NCI-H69 (cell line): ENCODE measurements around the gene FGR.

Source experiments
- DNase-seq: peaks from one replicate; lab custom pipeline; 2025; lab: John Stamatoyannopoulos, UW

The FGR gene

DNA sequence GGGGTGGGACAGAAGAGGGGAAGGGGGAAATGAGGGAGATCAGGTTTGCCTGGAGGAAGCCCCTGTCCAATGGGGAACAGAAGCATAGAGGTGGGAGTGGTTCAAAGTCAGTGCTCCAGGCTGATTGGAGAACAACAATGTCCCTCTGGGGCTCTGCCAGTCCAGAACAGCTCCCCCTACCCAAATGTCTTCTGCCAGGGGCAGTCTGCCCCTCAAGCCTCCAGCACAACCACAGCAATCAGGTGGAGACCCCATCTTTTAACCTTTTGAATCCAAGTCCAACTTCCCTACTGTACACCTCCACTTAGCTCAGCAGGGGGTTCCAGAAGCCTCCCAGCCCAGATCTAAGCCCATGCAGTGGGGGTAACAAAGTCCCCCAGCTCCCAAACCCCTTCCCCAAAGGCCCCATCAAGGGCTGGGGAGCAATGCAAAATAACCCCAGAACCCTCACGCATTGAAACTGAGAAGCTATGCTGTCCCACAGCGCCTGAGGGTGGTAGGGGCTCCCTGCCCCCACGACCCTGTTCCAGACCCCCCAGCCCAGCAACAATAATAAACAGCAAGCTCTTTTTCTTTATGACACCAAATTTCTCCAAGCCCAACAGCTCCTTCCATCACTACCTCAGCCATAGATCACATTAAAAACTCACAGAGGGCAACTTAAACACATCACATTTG lies 34.3 kb downstream of the FGR start:
- DNase-seq, result peak; percentile 54

DNA sequence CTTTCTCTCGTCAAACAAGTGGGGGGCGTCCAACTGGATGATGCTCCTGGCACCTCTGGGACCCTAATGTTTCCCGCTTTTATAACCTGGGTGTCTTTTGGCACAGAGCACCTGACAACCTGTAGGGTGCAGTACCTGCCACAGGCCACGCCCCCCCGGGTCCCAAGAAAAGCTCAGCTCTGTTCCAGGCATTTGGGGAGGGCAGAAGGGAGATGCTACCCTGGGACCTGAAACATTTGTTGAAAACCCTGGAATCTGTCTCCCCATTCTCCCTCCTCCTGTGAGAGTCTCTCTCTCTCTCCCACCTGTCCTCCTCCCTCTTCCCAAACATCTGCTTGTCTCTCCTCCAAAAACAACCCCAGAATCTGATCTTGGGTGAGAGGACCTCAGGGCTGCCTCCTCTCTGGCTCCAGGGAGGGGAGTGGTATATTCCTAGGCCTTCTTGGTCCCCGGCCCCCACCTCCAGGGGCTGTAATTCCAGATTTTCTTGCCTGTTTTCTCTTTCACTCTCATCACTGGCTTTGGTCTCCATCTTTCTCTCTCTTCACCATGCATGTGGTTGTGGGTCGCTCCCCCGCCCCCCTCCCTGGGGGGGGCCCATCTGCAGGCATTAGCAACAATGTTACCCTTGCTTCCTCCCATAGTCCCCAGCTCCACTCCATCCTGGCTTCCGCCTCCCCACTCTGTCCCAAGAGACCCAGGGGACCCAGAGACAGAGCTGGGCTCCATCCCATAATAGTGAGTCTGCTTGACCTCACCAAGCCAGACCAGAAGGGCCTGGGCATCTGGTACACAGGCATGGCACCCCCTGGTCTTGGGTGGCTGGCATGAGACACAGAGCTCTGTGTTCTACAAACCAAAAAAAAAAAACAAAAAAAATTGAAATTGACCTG lies 35.1 kb downstream of the FGR start:
- DNase-seq, result no peak

DNA sequence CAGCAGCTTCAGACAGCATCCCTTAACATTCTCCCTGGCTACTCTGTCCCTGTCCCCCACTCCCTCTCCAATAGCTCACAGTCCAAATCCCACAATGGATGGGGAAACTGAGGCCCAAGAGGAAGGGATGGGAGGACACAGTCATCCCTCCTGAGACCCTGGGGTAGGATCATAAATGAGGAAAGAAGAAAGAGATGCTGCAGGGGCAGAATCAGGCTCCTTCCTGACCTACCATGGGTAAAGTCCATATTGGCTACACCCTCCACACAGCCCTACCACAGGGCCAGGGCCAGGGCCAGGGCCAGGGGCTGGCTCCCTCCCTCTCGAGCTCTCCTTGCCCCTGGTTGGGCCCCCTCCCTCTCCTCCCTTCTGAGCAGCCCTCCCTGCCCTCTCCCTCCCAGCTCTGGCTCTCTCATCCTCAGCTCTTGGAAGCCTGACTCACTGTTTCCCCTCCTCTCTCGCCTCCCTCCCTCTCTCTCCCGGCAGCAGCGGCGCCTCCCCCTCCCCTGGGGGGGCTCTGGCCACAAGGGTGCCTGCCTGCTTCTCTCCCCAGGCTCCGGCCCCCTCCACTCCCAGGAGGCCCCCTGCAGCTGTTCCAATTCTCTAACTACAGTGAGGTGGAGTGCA lies 36.0 kb downstream of the FGR start:
- DNase-seq, result peak; percentile 66

DNA sequence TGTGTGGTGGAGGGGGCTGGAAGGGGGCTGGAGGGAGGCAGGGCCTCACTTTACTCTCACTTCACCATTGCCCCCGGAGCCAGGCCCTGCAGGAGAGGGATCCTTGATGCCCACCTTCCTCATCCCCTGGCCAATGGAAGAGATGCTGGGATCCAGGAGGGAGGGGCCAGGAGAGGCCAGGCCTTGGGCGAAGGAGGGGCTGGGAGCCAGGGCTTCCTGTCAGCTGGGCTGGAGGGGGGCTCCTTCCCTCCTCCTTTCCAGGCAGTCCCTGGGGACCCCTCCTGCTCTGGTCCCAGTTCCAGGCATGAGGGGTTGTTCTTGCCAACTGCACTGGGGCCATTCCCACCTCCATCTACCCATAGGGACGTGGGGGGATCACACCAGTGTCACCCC lies 36.7 kb downstream of the FGR start:
- DNase-seq, result peak; percentile 48

DNA sequence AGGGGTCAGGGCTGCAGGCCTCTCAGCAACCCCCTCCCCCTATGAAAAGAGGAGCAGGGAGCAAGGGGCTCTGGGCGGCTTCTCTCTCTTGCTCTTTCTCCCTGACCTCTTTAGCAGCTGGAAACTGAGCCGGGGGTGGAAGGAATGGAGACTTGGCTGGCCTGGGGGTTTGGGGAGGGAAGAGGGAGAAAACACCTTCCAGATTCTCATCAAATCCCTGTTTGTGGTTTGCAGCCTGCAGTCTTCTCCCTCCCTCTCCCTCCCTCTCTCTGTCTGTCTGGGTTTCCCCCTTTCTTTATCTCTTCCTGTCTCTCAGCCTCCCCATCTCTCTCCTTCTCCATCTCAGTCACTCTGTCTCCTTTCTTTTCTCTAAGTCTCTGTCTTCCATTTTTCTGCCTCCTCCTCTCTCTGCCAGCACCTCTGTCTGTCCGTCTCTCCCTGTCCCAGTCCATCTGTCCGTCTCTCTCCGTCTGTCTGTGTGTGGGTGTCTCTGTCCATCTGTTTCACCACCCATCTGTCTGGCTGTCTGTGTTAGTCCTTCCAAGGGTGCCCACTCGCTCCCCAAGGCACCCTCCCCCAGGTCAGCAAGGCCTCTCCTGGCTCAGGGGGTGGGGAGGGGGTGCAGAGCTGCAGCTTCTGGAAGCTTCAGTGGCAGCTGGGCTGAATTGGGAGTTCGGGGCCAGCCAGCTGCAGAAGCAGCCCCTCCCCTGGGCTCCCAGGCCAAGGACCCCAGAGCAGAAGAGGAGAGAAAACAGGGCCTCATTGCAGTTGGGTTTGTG lies 37.3 kb downstream of the FGR start:
- no peak for DNase-seq

DNA sequence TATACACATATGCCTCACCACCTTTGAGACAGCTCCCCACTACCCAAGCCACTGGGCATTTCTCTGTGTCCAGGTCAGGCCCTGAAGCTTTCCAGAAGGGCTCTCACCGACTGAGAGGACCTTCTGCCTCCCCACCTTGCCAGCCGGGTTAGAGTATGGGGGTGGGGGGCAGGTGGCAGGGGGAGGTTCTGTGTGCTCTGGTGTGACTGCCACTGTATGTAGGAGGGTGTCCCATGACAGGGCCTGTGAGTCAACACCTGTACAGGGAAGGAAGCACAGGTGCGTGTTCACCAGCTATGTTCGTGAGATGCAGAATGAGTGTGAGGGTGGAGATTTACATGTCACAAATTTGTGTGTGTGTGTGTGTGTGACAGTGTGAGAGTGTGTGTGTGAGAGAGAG lies 38.0 kb downstream of the FGR start:
- no peak for DNase-seq

DNA sequence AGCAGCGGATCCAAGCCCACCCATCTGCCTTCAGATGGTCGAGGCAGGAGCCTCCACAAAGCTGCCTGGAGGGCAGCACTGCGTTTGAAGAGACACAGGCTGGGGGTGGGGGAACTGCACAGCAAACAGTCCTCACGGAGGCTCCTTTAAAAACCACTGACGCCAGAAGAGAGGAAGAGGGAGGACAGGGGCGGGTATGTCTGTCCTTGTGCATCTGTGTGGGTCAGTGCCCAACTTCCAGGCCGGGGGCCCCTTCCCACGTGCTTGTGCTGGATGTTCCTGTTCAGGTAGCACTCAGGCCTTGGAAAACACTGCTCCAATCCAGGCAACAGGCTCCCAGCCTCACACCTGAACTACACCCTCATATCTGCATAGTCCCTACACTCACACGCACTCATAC lies 38.7 kb downstream of the FGR start:
- no peak for DNase-seq

DNA sequence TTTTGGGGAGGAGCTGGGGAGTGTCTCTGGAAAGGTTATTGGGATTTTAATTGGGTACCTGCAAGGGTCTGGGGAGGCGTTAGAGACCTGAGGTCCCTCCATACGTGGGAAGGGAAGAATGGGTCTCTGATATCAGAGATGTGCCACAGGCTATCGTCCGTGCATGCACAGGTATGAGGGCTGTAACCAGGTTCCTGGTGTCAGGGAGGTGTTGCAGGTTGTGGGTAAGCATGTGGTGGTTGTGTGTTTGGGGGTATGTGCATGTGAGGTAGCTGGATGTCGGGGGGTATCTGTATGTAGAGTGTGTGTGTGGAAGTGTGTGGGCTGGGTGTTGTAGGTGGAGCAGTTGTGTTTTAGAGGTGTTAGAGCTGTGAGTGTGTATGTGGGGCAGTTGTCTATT lies 39.4 kb downstream of the FGR start:
- no peak for DNase-seq

DNA sequence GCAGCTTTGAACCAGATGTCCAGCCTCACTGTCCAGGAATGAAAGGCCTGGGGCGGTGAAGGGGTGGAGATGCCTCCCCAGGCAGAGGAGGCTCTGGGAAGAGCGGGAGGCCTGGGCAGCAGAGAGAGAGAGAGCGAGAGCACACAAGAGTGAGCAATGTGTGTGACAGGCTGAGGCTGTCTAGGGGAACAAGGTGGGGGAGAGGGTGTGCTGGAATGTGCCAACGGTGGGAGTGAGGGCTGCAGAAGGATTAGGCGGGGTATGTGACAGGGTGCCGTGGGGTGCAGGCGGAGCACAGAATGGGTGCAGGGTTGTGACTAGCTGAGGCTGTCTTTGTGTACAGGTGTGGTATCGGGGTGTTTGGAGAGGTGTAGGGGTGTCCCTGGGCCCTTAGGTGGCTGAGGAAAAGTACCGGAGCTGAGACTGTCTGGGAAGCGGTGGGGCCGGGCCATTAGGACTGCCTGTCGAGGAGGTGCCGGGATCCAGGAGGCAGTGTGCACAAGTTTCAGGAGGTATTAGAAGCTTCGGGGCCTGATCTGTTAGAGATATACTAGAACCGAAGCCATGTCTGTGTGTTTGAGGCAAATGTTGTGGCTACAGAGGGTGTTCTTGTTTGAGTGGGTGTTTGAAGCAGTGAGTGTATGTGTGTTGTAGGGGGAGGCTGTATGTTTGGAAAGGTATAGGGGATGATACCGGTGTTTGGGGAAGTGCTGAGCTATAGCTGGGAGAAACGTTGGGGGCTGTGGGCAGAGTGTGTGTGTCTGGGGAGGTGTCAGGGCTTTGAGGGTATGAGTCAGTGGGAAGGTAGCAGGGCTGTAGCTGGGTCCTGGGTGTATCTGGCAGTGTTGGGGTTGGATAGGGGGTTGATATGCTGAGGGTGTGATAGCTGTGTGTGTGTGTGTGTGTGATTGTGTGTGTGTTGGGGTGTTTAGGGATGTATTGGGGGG lies 40.1 kb downstream of the FGR start:
- DNase-seq, result no peak

DNA sequence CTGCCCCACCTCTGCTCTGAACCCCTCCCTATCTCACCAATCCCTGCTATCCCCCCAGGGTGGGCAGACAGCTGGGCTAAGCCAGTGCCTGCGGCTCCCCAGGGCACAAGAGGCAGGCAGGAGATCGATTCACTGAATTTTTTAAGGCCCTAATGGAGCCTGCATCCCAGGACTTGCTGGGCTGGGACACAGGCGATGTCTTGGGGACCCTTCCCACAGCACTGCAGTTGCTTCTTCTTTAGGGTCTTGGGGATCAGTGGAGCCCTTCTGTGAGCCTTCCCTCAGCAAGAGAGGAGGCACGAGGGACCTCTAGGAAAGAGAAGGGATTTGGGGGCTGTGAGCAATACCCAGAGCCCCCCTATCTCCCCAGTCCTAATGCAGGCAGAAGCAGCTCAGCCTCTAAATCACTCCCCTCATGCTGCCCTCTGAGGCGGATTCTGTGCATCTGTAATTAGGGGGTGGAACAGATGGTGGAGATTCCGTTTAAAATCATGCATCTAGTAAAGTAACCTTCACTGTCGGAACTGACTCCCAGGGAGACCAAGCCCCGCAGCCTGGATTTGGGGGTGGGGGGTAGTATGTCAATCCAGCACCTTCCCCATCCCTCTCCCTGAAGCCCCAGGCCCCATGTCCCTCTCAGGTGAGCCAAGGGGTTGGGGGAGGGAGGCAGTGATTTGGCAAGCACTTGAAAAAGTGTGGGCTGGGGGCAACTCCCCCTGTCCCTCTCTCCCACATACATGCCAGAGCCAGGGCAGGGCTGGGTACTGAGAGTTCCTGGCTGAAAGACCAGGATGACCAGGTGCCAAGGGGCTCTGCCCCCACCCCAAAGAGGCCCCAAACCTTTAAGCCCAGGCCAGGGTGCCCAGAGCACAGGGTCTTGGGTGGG lies 41.1 kb downstream of the FGR start:
- peak; percentile 65 for DNase-seq

DNA sequence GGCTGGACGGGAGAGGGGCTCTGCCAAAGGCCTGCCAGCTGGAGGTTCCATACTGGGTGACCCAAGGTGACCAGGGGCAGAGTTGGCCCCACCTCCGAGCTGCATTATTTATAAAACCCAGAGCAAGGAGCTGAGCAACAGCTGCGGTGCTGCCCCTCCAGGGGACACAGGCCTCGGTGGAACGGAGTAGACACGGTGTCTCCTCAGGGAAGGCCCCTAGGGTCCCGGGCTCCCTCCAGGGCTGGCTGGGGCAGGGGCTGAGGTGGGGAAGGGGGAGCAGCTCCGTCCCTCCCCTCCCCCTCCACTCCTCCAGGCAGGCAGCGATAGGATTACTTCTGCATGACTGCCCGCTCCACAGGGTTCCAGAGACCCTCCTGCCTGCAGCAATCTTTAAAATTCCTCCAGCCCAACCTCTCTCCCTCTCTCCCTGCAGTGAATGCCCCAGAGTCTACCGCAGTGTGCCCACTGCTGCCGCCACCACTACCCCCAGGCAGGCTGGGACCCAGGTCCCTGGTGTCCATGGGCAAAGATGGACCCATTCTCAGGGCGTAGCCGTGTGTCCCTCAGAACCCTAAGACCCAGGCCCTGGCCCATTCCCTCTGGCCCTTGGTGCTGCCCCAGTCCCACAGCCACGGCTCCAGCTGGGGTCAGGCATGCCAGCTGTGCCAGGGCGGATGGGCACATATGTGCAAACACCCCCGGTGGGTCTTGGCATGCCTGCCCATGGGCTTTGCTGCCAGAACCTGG lies 41.9 kb downstream of the FGR start:
- no peak for DNase-seq

DNA sequence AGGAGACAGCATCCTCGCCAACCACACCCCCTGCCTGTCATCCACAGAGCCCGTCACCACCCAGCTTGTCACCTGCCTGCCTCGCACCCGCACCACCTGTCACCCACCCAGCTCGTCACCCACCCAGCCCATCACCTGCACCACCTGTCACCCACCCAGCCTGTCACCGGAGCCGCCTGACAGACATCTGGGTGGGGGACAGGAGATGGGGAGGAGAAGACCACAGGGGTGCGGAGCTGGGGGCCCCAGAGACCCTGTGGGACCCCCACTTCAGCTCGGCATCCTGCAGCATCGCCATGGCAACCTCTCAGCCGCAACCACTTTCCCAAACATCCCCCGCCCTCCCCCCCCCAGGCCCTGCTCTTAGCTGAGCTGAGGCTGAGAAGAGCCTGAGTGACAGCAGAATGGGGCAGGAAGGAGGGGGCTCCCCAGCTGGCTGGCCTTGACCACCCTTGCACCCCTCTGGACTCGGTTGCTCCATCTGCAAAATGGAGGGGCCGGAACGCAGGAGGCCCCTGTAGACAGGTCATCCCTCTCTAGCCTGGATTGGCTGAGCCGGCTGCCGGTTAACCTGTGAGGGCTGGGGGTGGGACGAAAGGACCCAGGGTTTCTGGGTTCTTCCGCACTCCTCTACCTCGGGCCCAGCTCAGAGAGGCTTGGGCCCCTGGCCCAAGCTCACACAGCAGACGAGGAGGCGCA lies 42.6 kb downstream of the FGR start:
- no peak for DNase-seq

DNA sequence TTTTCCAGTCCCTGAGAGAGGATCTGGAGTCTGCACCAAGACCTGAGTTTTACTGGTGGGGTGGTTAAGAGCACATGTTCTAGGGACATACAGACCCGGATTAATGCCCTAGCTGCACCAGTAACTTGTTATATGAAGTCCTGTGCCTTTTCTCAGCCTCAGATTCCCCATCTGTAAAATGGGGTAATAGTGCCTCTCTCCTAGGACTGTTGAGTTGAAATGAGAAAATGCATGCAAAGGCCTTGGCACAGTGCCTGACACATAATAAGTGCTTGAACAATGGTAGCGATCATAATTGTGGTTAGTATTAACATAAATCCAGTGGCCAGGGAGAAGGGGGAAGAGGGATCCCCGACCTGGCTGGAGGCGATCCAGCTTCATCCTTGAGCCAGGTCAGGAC lies 43.4 kb downstream of the FGR start:
- DNase-seq, result peak; percentile 71

DNA sequence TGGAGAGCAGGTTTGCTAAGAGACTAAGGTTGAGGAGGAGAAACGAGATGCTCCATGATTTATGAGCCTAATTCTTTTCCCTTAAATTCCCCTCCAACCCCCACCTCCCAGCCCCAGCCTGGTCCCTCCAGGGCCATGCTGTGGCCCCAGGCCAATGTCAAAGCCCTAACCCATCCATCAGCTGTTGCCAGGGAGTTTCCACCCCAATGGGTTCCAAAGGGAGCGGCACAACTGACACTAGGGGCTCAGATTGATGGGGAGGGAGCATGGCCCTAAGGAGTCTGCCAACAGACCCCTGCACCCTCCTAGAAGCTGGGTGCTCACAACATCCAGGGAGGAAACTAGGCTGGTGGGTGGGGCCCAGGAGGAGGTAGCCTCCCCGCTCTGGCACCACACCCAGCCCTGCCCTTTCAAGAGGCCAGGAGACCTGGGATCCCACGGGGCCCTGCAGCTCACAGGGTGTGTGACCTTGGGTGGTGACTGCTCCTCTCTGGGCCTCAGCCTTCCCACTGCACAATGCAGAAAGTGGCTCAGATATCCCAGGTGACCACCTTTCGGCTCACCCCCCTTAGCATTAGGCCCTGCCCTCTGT lies 44.0 kb downstream of the FGR start:
- no peak for DNase-seq

DNA sequence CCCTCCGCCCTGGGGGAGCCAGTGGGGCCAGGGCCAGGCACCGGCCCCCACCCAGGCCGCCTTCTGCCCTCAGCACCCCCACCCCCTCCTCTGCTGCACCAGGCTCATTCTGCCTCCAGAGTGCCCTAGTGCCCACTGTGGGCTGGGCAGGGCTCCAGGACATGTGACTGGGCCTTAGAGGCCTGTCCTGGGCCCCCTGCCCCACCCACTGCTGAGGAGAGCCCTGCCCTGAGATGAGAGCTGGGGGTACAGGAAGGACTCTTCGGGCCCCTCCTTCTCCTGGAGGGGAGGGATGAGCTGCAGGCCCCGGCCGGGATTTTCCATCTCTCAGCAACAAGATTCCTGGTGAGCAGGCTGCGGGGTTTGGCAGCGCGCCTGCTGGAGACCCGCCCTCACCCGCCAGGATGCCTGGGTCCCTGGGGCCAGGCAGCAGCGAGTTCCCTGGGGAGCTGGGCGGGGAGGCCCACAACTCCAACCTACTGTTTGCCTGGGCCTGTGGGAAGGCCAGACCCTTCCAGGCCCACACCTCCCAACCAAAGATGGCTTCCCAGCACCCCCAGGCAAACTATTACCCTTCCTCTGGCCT lies 45.1 kb downstream of the FGR start:
- peak; percentile 85 for DNase-seq

DNA sequence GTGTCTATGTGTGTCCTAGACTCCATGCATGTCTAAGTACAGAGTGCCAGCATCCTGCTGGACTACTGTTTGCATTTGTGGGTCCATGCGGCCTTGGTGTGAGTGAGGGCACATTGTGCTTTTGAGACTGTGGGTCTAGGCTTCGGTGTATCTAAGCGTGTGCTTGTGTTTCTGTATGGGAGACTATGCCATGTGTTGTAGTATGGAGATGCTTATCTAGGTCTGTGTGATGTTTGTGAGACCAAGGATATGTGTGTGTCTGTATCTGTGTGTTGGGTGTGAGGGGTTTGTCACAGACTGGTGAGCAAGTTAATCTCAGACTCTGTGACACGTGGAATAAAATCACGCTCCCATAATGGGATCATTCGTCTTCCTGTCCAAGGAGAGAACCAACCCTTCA lies 45.5 kb downstream of the FGR start:
- DNase-seq, result no peak

DNA sequence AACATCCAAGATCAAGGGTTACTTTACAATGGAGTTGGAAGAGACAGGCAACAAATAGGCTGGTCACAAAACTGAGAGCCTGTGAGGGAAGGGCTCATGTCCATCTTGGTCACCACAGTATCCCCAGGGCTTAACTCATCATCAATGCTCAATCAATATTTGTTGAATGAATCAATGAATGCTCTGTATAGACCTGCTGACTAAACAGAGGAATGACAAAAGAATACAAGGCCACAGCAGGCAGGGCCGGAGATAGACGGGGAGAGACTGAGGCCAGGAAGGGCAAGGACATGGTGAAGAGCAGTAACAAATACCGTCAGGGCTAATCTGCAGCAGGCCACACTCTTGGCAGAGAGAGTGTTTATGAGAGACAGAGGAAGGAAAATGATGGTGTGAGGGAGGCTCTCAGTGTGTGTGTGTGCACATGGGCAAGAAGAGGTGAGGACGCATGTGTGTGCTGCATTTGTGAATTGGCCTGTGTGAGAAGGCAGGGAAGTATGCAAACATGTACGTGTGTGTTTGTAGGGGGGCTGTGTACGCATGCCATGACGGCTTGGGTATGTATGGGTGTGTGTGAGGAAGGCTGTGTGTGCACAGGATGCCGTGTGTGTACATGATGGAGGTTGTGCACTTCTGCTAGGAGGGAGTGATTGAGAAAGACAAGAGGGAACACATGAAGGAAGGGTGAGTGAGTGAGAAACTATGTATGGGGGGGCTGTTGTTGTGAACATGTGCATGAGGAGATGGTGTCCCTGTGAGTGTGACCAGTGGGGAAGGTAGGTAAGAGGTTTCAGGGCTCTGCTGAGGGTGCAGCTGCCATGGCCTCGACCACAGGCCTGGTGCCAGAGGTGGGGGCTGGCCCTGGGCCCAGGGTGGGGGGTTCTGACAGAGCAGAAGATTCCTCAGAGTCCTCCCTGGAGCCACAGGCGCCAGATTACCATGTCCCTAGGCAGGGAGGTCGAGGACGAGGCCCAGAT lies 46.4 kb downstream of the FGR start:
- no peak for DNase-seq
